OCI-LY7 (cell line): Measurements from ENCODE around the gene PPM1N. TPM values are rescaled to one million over a fixed set of nuclear protein-coding genes. Genes with fewer than 3 reads are reported as not detected.

Experiments used
- BruUV-seq: library from RNA; stranded (reverse); fragments of 400-500 nt; replicated peaks from 2 replicates; lab custom pipeline; 2021; lab: Mats Ljungman, UMichigan
- CTCF ChIA-PET: fragments of 300-600 bp; sonication (Branson Sonifier 250); formaldehyde crosslinking; loops from one replicate; lab custom pipeline; 2022; ENCODE audit warnings: antibody characterized with exemption; ENCODE audit not compliant: unreplicated experiment; lab: Charles Lee
- POLR2A ChIA-PET: fragments of 300-600 bp; sonication (Branson Sonifier 250); formaldehyde crosslinking; loops from one replicate; lab custom pipeline; 2022; ENCODE audit warnings: antibody characterized with exemption; lab: Charles Lee
- DNase-seq: peaks from one replicate; pipeline ENCODE4 v3.0.0-alpha.2; 2015; ENCODE audit warnings: low spot score
- H2AFZ ChIP-seq: fragments of 200-600 bp; sonication (generic), shearing (Covaris generic); 2 replicates; pipeline ENCODE4 v1.6.1; 2014; ENCODE audit warnings: mild to moderate bottlenecking, antibody characterized with exemption, low read length, moderate library complexity
- H3K27ac ChIP-seq: fragments of 200-600 bp; sonication (generic); 2 replicates; pipeline ENCODE4 v1.5.1; 2014; ENCODE audit warnings: mixed run types, low read depth, mild to moderate bottlenecking, moderate library complexity, low read length, inconsistent platforms; ENCODE audit not compliant: poor library complexity, severe bottlenecking
- H3K36me3 ChIP-seq: fragments of 200-600 bp; sonication (generic); 2 replicates; pipeline ENCODE4 v1.6.1; 2014; ENCODE audit warnings: mild to moderate bottlenecking, antibody characterized with exemption, low read length, moderate library complexity, mixed read lengths; ENCODE audit not compliant: insufficient read depth
- H3K4me1 ChIP-seq: fragments of 200-600 bp; sonication (generic); 2 replicates; pipeline ENCODE4 v1.5.1; 2014; ENCODE audit warnings: mild to moderate bottlenecking, low read length; ENCODE audit not compliant: insufficient read depth, poor library complexity, severe bottlenecking
- H3K4me2 ChIP-seq: fragments of 200-600 bp; sonication (generic); 2 replicates; pipeline ENCODE4 v1.6.1; 2014; ENCODE audit warnings: mild to moderate bottlenecking, low read length
- H3K4me3 ChIP-seq: fragments of 200-600 bp; sonication (generic); 2 replicates; pipeline ENCODE4 v1.5.1; 2014; ENCODE audit warnings: mild to moderate bottlenecking, low read depth, low read length; ENCODE audit not compliant: poor library complexity, severe bottlenecking
- H3K79me2 ChIP-seq: fragments of 200-600 bp; sonication (generic); 2 replicates; pipeline ENCODE4 v1.6.1; 2016; ENCODE audit warnings: low read depth, mild to moderate bottlenecking, low read length, moderate library complexity, mixed read lengths; ENCODE audit not compliant: insufficient read depth
- H3K9me2 ChIP-seq: fragments of 200-600 bp; sonication (generic); 2 replicates; pipeline ENCODE4 v1.6.1; 2016; ENCODE audit warnings: mild to moderate bottlenecking, low read length, mixed read lengths; ENCODE audit not compliant: insufficient read depth
- H3K9me3 ChIP-seq: fragments of 200-600 bp; sonication (generic); 2 replicates; pipeline ENCODE4 v1.6.1; 2014; ENCODE audit warnings: mild to moderate bottlenecking, mixed run types, low read length, mixed read lengths
- H4K20me1 ChIP-seq: fragments of 200-600 bp; sonication (generic); 2 replicates; pipeline ENCODE4 v1.6.1; 2014; ENCODE audit warnings: mild to moderate bottlenecking, antibody characterized with exemption, low read length, moderate library complexity, mixed read lengths; ENCODE audit not compliant: insufficient read depth
- EZH2phosphoT487 ChIP-seq: fragments of 200-600 bp; sonication (generic); IDR thresholded peaks from 2 replicates; pipeline ENCODE4 v1.6.1; 2018; ENCODE audit warnings: low read depth, borderline replicate concordance, mild to moderate bottlenecking, mixed run types, antibody characterized with exemption, low read length, moderate library complexity, mixed read lengths
- intact Hi-C: fragments of 100-400 bp; cut with micrococcal nuclease; formaldehyde crosslinking; loops from one replicate; pipeline ENCODE4 v1.10.0; 2022; ENCODE audit not compliant: unreplicated experiment
- total RNA-seq, 2 experiments: library from RNA; depleted of rRNA in 1 of 2; stranded (reverse); fragments of >200 nt in 1 of 2; shearing (Covaris generic) in 1 of 2; gene quantifications; 2 replicates each; pipeline ENCODE4 v1.2.3, GENCODE V29; 2014 to 2022
- TF ChIP-seq, protein P1 (sequence below): fragments of 200-600 bp; sonication (generic); conservative IDR thresholded peaks from 2 replicates; pipeline ENCODE4 v1.5.1; 2014; ENCODE audit warnings: mild to moderate bottlenecking, antibody characterized with exemption, low read length, moderate library complexity, mixed read lengths

The PPM1N gene
- total RNA-seq, 2 experiments from 2014 or later: 1.6 to 2.8 TPM

DNA sequence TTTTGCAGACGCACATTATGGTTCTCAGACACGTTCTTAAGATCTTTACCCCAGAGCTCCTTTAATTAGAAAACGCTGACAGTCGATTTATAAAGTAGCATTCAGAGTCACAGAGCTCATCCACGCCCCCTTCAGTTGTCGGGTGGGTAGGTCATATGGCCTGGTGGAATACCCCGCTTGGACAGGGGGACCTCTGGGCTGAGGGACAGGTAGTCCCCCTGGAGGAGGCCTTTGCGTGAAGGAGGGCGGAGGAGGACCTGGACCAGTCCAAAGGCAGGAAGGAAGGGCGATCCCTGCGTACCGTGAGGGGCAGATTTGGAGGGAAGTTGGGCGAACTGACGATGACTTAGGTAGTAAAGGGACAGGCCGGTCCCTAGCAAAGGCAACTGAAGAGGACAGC is 29.5 kb downstream of the PPM1N start:
- H3K36me3 ChIP-seq: peaks cover 31% of the 10 kb centered on the region; the same call in 1 of the 2 replicates
- ChIA-PET POLR2A (no interaction called here), CTCF (no interaction called here)
- no peak overlapping the region for H3K4me3 ChIP-seq
- no peaks in the 10 kb centered on the region for H4K20me1 ChIP-seq
- H3K4me2 ChIP-seq: no peak overlapping the region
- H2AFZ ChIP-seq: no peak overlapping the region
- H3K27ac ChIP-seq: no peak overlapping the region
- intact Hi-C loops: no loop called here
- peaks cover 4% of the 10 kb centered on the region for H3K4me1 ChIP-seq
- H3K79me2 ChIP-seq: no peaks in the 10 kb centered on the region
- peaks cover 8% of the 10 kb centered on the region; the same call in 1 of the 2 replicates for H3K9me3 ChIP-seq
- TF ChIP-seq, protein P1, sequence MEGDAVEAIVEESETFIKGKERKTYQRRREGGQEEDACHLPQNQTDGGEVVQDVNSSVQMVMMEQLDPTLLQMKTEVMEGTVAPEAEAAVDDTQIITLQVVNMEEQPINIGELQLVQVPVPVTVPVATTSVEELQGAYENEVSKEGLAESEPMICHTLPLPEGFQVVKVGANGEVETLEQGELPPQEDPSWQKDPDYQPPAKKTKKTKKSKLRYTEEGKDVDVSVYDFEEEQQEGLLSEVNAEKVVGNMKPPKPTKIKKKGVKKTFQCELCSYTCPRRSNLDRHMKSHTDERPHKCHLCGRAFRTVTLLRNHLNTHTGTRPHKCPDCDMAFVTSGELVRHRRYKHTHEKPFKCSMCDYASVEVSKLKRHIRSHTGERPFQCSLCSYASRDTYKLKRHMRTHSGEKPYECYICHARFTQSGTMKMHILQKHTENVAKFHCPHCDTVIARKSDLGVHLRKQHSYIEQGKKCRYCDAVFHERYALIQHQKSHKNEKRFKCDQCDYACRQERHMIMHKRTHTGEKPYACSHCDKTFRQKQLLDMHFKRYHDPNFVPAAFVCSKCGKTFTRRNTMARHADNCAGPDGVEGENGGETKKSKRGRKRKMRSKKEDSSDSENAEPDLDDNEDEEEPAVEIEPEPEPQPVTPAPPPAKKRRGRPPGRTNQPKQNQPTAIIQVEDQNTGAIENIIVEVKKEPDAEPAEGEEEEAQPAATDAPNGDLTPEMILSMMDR: no peak
- TF ChIP-seq EZH2phosphoT487: no peak
- no peak for DNase-seq
- no TSS peak for BruUV-seq
- no peaks in the 10 kb centered on the region for H3K9me2 ChIP-seq

DNA sequence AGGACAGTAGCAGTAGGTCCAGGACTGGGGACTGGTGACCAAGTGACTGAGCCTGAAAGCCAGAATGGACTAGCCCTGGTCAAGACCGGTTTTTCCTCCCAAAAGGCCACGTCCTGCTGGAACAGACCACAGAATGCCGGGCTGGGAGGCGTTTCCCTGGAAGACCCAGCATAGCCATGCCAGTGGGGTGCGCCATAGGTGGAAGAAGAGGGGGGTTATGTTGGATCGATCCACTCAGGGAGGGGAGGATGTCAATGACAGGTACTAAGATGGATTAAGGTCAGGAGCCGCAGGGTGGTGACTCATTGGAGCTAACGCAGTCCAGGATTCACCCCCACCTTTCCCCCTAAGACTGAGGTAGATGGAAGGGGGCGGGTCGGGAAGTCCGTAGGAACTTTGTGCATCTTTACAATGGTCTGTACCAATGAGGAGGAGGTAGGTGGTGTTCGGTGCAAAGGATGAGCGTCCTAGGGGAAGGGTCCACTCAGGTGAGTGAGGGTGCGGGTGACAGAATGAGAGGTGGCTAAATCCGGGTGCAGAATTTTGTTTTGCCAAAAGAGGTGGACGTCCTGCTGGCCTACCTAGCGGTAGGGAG is 30.0 kb downstream of the PPM1N start:
- Histone ChIP-seq H4K20me1 (no peaks in the 10 kb centered on the region), H3K4me1 (peaks cover 4% of the 10 kb centered on the region), H2AFZ (no peak overlapping the region), H3K9me2 (no peaks in the 10 kb centered on the region), H3K79me2 (no peaks in the 10 kb centered on the region), H3K36me3 (peaks cover 28% of the 10 kb centered on the region; the same call in 1 of the 2 replicates), H3K4me3 (no peak overlapping the region), H3K4me2 (no peak overlapping the region), H3K9me3 (peaks cover 8% of the 10 kb centered on the region; the same call in 1 of the 2 replicates), H3K27ac (no peak overlapping the region)
- no peak for TF ChIP-seq EZH2phosphoT487
- TF ChIP-seq, protein P1: no peak
- intact Hi-C loops: no loop called here
- POLR2A ChIA-PET: interaction anchor here (0.6 kb wide), 1 partner anchor 9 kb away, joined by 3 read pairs; no protein-coding TSS in a partner anchor
- no TSS peak for BruUV-seq
- CTCF ChIA-PET: no interaction called here
- DNase-seq: no peak

DNA sequence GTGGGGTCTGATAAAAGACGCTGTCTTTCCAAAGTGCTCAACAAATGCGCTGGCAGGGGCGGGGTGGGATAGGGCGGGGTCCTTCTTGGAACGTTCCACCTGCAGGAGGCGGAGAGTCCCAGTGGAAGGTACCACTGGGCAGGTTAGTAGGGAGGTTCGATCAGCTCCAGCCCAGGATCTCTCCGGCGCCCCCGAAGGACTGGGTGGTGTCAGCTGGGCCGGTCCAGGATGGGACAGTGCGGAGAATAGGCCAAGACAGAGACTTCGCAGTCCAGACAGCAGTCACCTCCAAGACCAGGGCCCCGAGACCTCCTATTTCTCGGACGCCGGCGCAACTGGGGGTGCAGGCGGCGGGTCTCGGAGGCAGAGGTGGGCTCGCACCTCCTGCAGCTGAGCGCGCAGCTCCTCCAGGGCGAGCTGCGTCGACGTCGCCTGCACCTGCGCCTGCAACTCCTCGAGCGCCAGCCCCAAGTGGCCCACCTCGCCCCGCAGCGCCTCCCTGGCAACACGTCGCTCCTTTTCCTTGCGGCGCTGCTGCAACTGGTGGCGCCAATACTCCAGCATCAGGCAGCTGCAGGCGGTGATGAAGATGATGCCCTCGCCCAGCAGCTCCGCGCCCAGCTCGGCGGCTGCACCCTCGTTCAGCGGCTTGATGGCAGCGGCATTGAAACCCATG is 30.6 kb downstream of the PPM1N start:
- H3K9me2 ChIP-seq: no peaks in the 10 kb centered on the region
- H3K4me2 ChIP-seq: no peak overlapping the region
- CTCF ChIA-PET: no interaction called here
- BruUV-seq: no TSS peak
- H3K79me2 ChIP-seq: no peaks in the 10 kb centered on the region
- no peak overlapping the region for H2AFZ ChIP-seq
- TF ChIP-seq, protein P1: no peak
- TF ChIP-seq EZH2phosphoT487: no peak
- peaks cover 8% of the 10 kb centered on the region; the same call in 1 of the 2 replicates for H3K9me3 ChIP-seq
- no peaks in the 10 kb centered on the region for H3K4me1 ChIP-seq
- peaks cover 27% of the 10 kb centered on the region; the same call in 1 of the 2 replicates for H3K36me3 ChIP-seq
- no peak for DNase-seq
- POLR2A ChIA-PET: interaction anchor here (0.6 kb wide), 1 partner anchor 9 kb away, joined by 3 read pairs; no protein-coding TSS in a partner anchor
- H3K4me3 ChIP-seq: no peak overlapping the region
- no peaks in the 10 kb centered on the region for H4K20me1 ChIP-seq
- no peak overlapping the region for H3K27ac ChIP-seq
- intact Hi-C loops: no loop called here
